Astrocyte (in vitro differentiated cells and primary cell): ENCODE data around the gene PUSL1. TPM values are rescaled to one million over a fixed set of nuclear protein-coding genes. Genes with fewer than 3 reads are reported as not detected.

ENCODE experiments used
- DNase-seq: peaks from one replicate; pipeline ENCODE4 v3.0.0-alpha.2; 2010; ENCODE audit warnings: low read depth
- FAIRE-seq: peaks from 2 replicates; lab custom pipeline; 2011; peaks lifted over from hg19 to GRCh38; lab: Jason Lieb, UNC
- H2AFZ ChIP-seq: 2 replicates; pipeline ENCODE4 v1.6.0; 2012; ENCODE audit warnings: low read depth, low read length, inconsistent platforms
- H3K27ac ChIP-seq: 2 replicates; pipeline ENCODE4 v1.5.1; 2011; ENCODE audit warnings: low read depth, low read length, inconsistent platforms
- H3K27me3 ChIP-seq: 2 replicates; pipeline ENCODE4 v1.6.0; 2011; ENCODE audit warnings: low read length, inconsistent platforms; ENCODE audit not compliant: insufficient read depth
- H3K36me3 ChIP-seq: 2 replicates; pipeline ENCODE4 v1.5.1; 2011; ENCODE audit warnings: low read length, inconsistent platforms; ENCODE audit not compliant: insufficient read depth
- H3K4me1 ChIP-seq: 2 replicates; pipeline ENCODE4 v1.5.1; 2011; ENCODE audit warnings: low read length, inconsistent platforms; ENCODE audit not compliant: insufficient read depth
- H3K4me2 ChIP-seq: 2 replicates; pipeline ENCODE4 v1.6.0; 2012; ENCODE audit warnings: low read length, inconsistent platforms
- H3K4me3 ChIP-seq: 2 replicates; pipeline ENCODE4 v1.5.1; 2011; ENCODE audit warnings: low read depth, mild to moderate bottlenecking, low read length, inconsistent platforms; ENCODE audit not compliant: insufficient read depth
- H3K79me2 ChIP-seq: 2 replicates; pipeline ENCODE4 v1.6.0; 2012; ENCODE audit warnings: mild to moderate bottlenecking, low read length, inconsistent platforms; ENCODE audit not compliant: insufficient read depth
- H3K9ac ChIP-seq: 2 replicates; pipeline ENCODE4 v1.6.0; 2012; ENCODE audit warnings: mild to moderate bottlenecking, low read length, inconsistent platforms
- H3K9me3 ChIP-seq: 2 replicates; pipeline ENCODE4 v1.5.1; 2012; ENCODE audit warnings: low read depth, mild to moderate bottlenecking, low read length, inconsistent platforms; ENCODE audit not compliant: insufficient read depth
- H4K20me1 ChIP-seq: 2 replicates; pipeline ENCODE4 v1.6.0; 2012; ENCODE audit warnings: low read length, inconsistent platforms; ENCODE audit not compliant: insufficient read depth
- H3K27ac Mint-ChIP-seq: one replicate; pipeline ENCODE4 v1.8.0; 2021; ENCODE audit warnings: mild to moderate bottlenecking, mixed read lengths; ENCODE audit not compliant: unreplicated experiment
- H3K27me3 Mint-ChIP-seq: one replicate; pipeline ENCODE4 v1.8.0; 2021; ENCODE audit warnings: low read depth, mixed read lengths; ENCODE audit not compliant: unreplicated experiment
- H3K36me3 Mint-ChIP-seq: one replicate; pipeline ENCODE4 v1.8.0; 2021; ENCODE audit warnings: low read depth, mixed read lengths; ENCODE audit not compliant: unreplicated experiment
- H3K4me1 Mint-ChIP-seq: one replicate; pipeline ENCODE4 v1.8.0; 2021; ENCODE audit warnings: low read depth, mixed read lengths; ENCODE audit not compliant: unreplicated experiment
- H3K4me3 Mint-ChIP-seq: one replicate; pipeline ENCODE4 v1.8.0; 2021; ENCODE audit warnings: mild to moderate bottlenecking, moderate library complexity, mixed read lengths; ENCODE audit not compliant: unreplicated experiment
- H3K9me3 Mint-ChIP-seq: one replicate; pipeline ENCODE4 v1.8.0; 2021; ENCODE audit warnings: mild to moderate bottlenecking, mixed read lengths; ENCODE audit not compliant: unreplicated experiment
- CTCF ChIP-seq: IDR thresholded peaks from 2 replicates; pipeline ENCODE4 v1.5.1; 2011; ENCODE audit warnings: low read depth, mild to moderate bottlenecking, inconsistent platforms, low read length, moderate library complexity; ENCODE audit not compliant: insufficient read depth
- EZH2 ChIP-seq: IDR thresholded peaks from 2 replicates; pipeline ENCODE4 v1.6.1; 2012; ENCODE audit warnings: mild to moderate bottlenecking, low read length, inconsistent platforms; ENCODE audit not compliant: insufficient read depth
- total RNA-seq: library from RNA; stranded (reverse); gene quantifications from 2 replicates; pipeline ENCODE4 v1.2.1, GENCODE V29; 2021

Gene PUSL1
- total RNA-seq, 1 donor from 2014 or later = 29.4 TPM

- peaks cover 52% of the 10 kb centered on the region for H4K20me1 ChIP-seq
- peaks cover 61% of the 10 kb centered on the region for H3K79me2 ChIP-seq
- H2AFZ ChIP-seq = no peak overlapping the region
- Mint-ChIP-seq H3K9me3 (no peaks in the 10 kb centered on the region), H3K36me3 (peaks cover 12% of the 10 kb centered on the region), H3K27me3 (no peaks in the 10 kb centered on the region), H3K27ac (no peak overlapping the region), H3K4me3 (no peak overlapping the region), H3K4me1 (peaks cover 12% of the 10 kb centered on the region)
- no peak overlapping the region for H3K4me3 ChIP-seq
- no peak for FAIRE-seq
- H3K27ac ChIP-seq = no peak overlapping the region
- no peak overlapping the region for H3K4me2 ChIP-seq
- H3K36me3 ChIP-seq = peaks cover 20% of the 10 kb centered on the region
- H3K4me1 ChIP-seq = peaks cover 6% of the 10 kb centered on the region
- no peak overlapping the region for H3K9ac ChIP-seq
- DNase-seq = no peak
- no peaks in the 10 kb centered on the region for H3K9me3 ChIP-seq
- H3K27me3 ChIP-seq = no peaks in the 10 kb centered on the region
- TF ChIP-seq EZH2 = no peak
- no peak for TF ChIP-seq CTCF
Observed at GRCh38 chr1:1259540-1259939, 48.9 kb upstream of the PUSL1 start.

DNA sequence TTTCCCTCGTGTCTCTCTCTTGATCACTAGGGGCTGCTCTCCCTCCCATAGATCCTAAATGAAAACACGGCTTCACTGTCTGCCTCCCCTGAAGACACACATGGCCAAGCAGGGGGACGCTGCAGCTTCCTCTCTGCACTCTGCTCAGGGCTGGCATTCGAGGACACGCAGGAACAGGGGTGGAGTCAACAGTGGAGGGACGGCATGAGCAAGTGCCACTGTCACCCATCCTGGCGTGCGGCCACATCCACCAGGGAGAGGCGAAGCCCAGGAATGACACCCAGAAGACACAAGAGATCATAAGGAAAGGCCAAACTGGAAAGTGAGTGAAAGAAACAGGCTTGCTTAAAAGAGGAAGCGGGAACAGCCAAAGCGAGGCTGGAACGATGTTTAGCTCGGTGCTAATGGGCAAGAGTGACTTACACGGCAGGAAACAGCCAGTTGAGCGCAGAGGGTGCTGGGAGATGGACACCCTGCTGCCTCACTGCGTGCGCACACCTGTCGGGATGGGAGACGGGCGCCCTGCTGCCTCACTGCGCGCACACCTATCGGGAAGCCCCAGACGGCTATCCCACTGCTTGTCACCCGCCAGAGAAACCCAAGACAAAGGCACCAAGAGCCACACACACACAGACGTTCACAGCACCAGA, 48.3 kb upstream of the PUSL1 start:
- H3K27me3 Mint-ChIP-seq = no peaks in the 10 kb centered on the region
- Histone ChIP-seq H2AFZ (no peak overlapping the region), H3K9ac (no peak overlapping the region), H3K9me3 (no peaks in the 10 kb centered on the region), H4K20me1 (peaks cover 50% of the 10 kb centered on the region), H3K27me3 (no peaks in the 10 kb centered on the region), H3K4me3 (no peak overlapping the region), H3K4me2 (no peak overlapping the region), H3K79me2 (peaks cover 61% of the 10 kb centered on the region), H3K27ac (no peak overlapping the region), H3K36me3 (peaks cover 20% of the 10 kb centered on the region), H3K4me1 (peaks cover 9% of the 10 kb centered on the region)
- H3K4me1 Mint-ChIP-seq = peaks cover 17% of the 10 kb centered on the region
- no peak for TF ChIP-seq EZH2
- TF ChIP-seq CTCF = no peak
- H3K9me3 Mint-ChIP-seq = no peaks in the 10 kb centered on the region
- DNase-seq (no peak), FAIRE-seq (no peak)
- H3K4me3 Mint-ChIP-seq = no peak overlapping the region
- peaks cover 15% of the 10 kb centered on the region for H3K36me3 Mint-ChIP-seq
- H3K27ac Mint-ChIP-seq = peak overlapping the region; percentile 4

DNA sequence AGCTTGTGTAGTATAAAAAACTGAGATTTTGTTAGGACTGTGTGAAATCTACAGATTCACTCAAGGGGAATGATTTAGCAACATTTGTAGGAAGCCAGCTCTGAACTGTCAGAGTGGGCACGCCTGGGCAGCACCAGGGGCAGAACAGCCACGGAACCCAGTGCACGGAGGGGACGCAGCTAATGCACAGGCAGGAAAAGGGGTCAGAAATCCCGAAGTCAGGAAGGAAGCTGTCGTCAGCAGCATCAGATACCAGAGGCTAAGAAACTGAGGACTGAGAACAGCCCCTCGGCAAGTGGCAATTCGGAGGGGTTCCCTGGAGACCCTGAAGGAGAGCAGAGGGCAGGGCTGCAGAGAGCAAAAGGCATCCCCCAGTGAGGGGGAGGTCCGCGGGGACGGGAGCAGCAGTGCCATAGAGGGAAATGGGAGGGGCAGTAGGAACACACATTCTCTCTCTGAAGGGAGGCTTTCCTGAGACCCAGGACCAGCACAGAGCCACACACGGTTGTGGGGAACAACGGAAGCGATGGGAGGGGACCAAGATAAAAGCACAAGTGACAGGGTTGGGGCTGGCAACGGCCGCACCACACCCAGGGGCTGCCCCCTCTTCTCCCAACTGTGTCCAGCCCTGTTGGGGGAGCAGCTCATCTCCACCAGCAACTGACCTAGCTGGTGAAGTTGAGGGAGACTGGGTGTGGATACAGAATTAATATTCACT, 47.4 kb upstream of the PUSL1 start:
- no peaks in the 10 kb centered on the region for H3K27me3 ChIP-seq
- H3K27ac ChIP-seq = no peak overlapping the region
- H3K36me3 Mint-ChIP-seq = peaks cover 15% of the 10 kb centered on the region
- DNase-seq (no peak), FAIRE-seq (no peak)
- H3K4me1 Mint-ChIP-seq = peaks cover 23% of the 10 kb centered on the region
- H3K9ac ChIP-seq = no peak overlapping the region
- H3K9me3 ChIP-seq = no peaks in the 10 kb centered on the region
- peaks cover 63% of the 10 kb centered on the region for H3K79me2 ChIP-seq
- H3K4me1 ChIP-seq = peaks cover 18% of the 10 kb centered on the region
- peaks cover 17% of the 10 kb centered on the region for H3K36me3 ChIP-seq
- no peak overlapping the region for H3K4me3 Mint-ChIP-seq
- H3K9me3 Mint-ChIP-seq = no peaks in the 10 kb centered on the region
- no peak overlapping the region for H3K4me2 ChIP-seq
- H2AFZ ChIP-seq = no peak overlapping the region
- peaks cover 41% of the 10 kb centered on the region for H4K20me1 ChIP-seq
- H3K27ac Mint-ChIP-seq = no peak overlapping the region
- H3K27me3 Mint-ChIP-seq = no peaks in the 10 kb centered on the region
- H3K4me3 ChIP-seq = no peak overlapping the region
- TF ChIP-seq CTCF (no peak), EZH2 (no peak)
